Activated naive CD4-positive, alpha-beta T cell (primary cell): Measurements from ENCODE around the gene COL4A4.
"Not testable (repeated sequence)": the region's sequence is repeated elsewhere in the genome, so short reads cannot be mapped to it uniquely, and the experiment has no call there.

Experiments
- DNase-seq, 4 experiments: peaks; one replicate each; lab custom pipeline; 2025; lab: John Stamatoyannopoulos, UW

Gene COL4A4

GRCh38 chr2:227115761-227116160 lies 48.2 kb downstream of the COL4A4 start:
- no peak for DNase-seq

GRCh38 chr2:227106845-227107759 lies 56.9 kb downstream of the COL4A4 start:
- no peak for DNase-seq

GRCh38 chr2:227103583-227103982 lies 60.4 kb downstream of the COL4A4 start:
- no peak for DNase-seq

- DNase-seq = no peak
Measured at GRCh38 chr2:227099340-227099739, 64.7 kb downstream of the COL4A4 start.

GRCh38 chr2:227098162-227098515 lies 65.9 kb downstream of the COL4A4 start:
- no peak for DNase-seq

- no peak for DNase-seq
Measured at GRCh38 chr2:227097495-227098161, 66.4 kb downstream of the COL4A4 start.

GRCh38 chr2:227095346-227095745 lies 68.7 kb downstream of the COL4A4 start:
- no peak for DNase-seq

- no peak for DNase-seq
Measured at GRCh38 chr2:227082286-227082685, 81.7 kb downstream of the COL4A4 start.

GRCh38 chr2:227079726-227080125 lies 84.3 kb downstream of the COL4A4 start:
- DNase-seq = no peak

GRCh38 chr2:227065065-227065464 lies 98.9 kb downstream of the COL4A4 start:
- DNase-seq = not testable (repeated sequence)

GRCh38 chr2:227058888-227059399 lies 105.1 kb downstream of the COL4A4 start:
- DNase-seq = no peak

GRCh38 chr2:227057743-227058447 lies 106.1 kb downstream of the COL4A4 start:
- DNase-seq = no peak

- DNase-seq = no peak
Measured at GRCh38 chr2:227057060-227057459, 106.9 kb downstream of the COL4A4 start.

- DNase-seq = no peak
Measured at GRCh38 chr2:227054006-227054405, 110.0 kb downstream of the COL4A4 start.

- DNase-seq = no peak
Measured at GRCh38 chr2:227052879-227053278, 111.1 kb downstream of the COL4A4 start.

- no peak for DNase-seq
Measured at GRCh38 chr2:227043981-227044380, 120.0 kb downstream of the COL4A4 start.

GRCh38 chr2:227038550-227039189 lies 125.3 kb downstream of the COL4A4 start:
- no peak for DNase-seq

GRCh38 chr2:227036527-227036926 lies 127.5 kb downstream of the COL4A4 start:
- DNase-seq = no peak

- no peak for DNase-seq
Measured at GRCh38 chr2:227035711-227036367, 128.2 kb downstream of the COL4A4 start.

- no peak for DNase-seq
Measured at GRCh38 chr2:227033471-227034148, 130.4 kb downstream of the COL4A4 start.

- no peak for DNase-seq
Measured at GRCh38 chr2:227031379-227031778, 132.6 kb downstream of the COL4A4 start.
